K562 (cell line): ENCODE measurements around the gene BTRC. TPM values are rescaled to one million over a fixed set of nuclear protein-coding genes. Genes with fewer than 3 reads are reported as not detected.

Source experiments
- ATAC-seq: fragments of 200-7000 bp; cut with Tn5 transposase; 3 replicates; pipeline ENCODE4 v1.9.1; 2020; ENCODE audit warnings: moderate library complexity
- BruUV-seq: library from RNA; stranded (reverse); fragments of 400-500 nt; replicated peaks from 2 replicates; lab custom pipeline; 2021; lab: Mats Ljungman, UMichigan
- CTCF ChIA-PET: fragments of 300-600 bp; formaldehyde crosslinking; extraction: SDS; loops from one replicate; lab custom pipeline; 2021; ENCODE audit warnings: low intra/inter-chr PET ratio; lab: Yijun Ruan, JAX
- POLR2A ChIA-PET: fragments of 300-600, 350-650 bp; sonication (Branson Sonifier 250); formaldehyde crosslinking; extraction: SDS; loops from one replicate; lab custom pipeline; 2021; ENCODE audit warnings: antibody characterized with exemption, inconsistent platforms; lab: Yijun Ruan, JAX
- DNase-seq, 4 experiments: peaks; one replicate each; pipeline versions ENCODE4 v3.0.0 to v3.0.0-alpha.2; 2011 to 2018; ENCODE audit warnings: low spot score in 3 of 4, mixed read lengths in 3 of 4; ENCODE audit errors: extremely low read depth in 1 of 4
- FAIRE-seq: peaks from 2 replicates; lab custom pipeline; 2011; peaks lifted over from hg19 to GRCh38; lab: Jason Lieb, UNC
- H2AFZ ChIP-seq: 2 replicates; pipeline ENCODE4 v1.6.0; 2011; ENCODE audit warnings: low read depth, low read length, control low read depth, inconsistent platforms
- H3K27ac ChIP-seq: fragments of 200-600 bp; 3 replicates; pipeline ENCODE4 v1.8.0; 2011; ENCODE audit warnings: low read depth, mild to moderate bottlenecking, control low read depth, inconsistent platforms, low read length, moderate library complexity, mixed read lengths; ENCODE audit errors: extremely low read depth
- H3K27me3 ChIP-seq, 2 experiments: fragments of 300-600 bp in 1 of 2; 2 replicates in 1 of 2; 3 replicates in 1 of 2; pipeline versions ENCODE4 v1.6.0 to v1.8.0; 2011; ENCODE audit warnings: inconsistent platforms in 2 of 2, low read length in 2 of 2, mild to moderate bottlenecking in 1 of 2, mixed read lengths in 1 of 2, moderate library complexity in 1 of 2; ENCODE audit not compliant: control insufficient read depth in 2 of 2, insufficient read depth in 2 of 2
- H3K36me3 ChIP-seq: fragments of 300-600 bp; 3 replicates; pipeline ENCODE4 v1.8.0; 2011; ENCODE audit warnings: mild to moderate bottlenecking, low read length, inconsistent platforms; ENCODE audit not compliant: control insufficient read depth, insufficient read depth
- H3K4me1 ChIP-seq, 2 experiments: fragments of 200-600 bp in 1 of 2; replicated peaks in 1 of 2; 2 replicates in 1 of 2; 3 replicates in 1 of 2; pipeline versions ENCODE4 v1.5.1 to v1.8.0; 2011; ENCODE audit warnings: inconsistent platforms in 2 of 2, low read length in 2 of 2, mild to moderate bottlenecking in 1 of 2, mixed read lengths in 1 of 2, moderate library complexity in 1 of 2; ENCODE audit not compliant: control insufficient read depth in 2 of 2, insufficient read depth in 2 of 2
- H3K4me2 ChIP-seq: 2 replicates; pipeline ENCODE4 v1.6.1; 2011; ENCODE audit warnings: low read length, control low read depth, inconsistent platforms, mixed read lengths; ENCODE audit not compliant: insufficient read depth
- H3K4me3 ChIP-seq: fragments of 200-600 bp; sonication (generic), shearing (Covaris generic); 2 replicates; pipeline ENCODE4 v1.5.1; 2016; ENCODE audit warnings: control low read depth, inconsistent platforms
- H3K79me2 ChIP-seq: fragments of 200-600 bp; 3 replicates; pipeline ENCODE4 v1.8.0; 2011; ENCODE audit warnings: low read length, inconsistent platforms; ENCODE audit not compliant: control insufficient read depth, insufficient read depth
- H3K9ac ChIP-seq, 2 experiments: 2 replicates each; pipeline versions ENCODE4 v1.6.0 to v1.6.1; 2011; ENCODE audit warnings: low read depth in 2 of 2, low read length in 2 of 2, control low read depth in 1 of 2, inconsistent platforms in 1 of 2, mild to moderate bottlenecking in 1 of 2, mixed read lengths in 1 of 2; ENCODE audit not compliant: insufficient read depth in 1 of 2
- H3K9me1 ChIP-seq: one replicate; pipeline ENCODE4 v1.6.0; 2011; ENCODE audit warnings: inconsistent platforms, mild to moderate bottlenecking, low read length, moderate library complexity; ENCODE audit not compliant: control insufficient read depth, insufficient read depth
- H3K9me3 ChIP-seq: replicated peaks from 2 replicates; pipeline ENCODE4 v1.5.1; 2011; ENCODE audit warnings: low read depth, low read length, inconsistent platforms; ENCODE audit not compliant: control insufficient read depth, insufficient read depth
- H4K20me1 ChIP-seq: replicated peaks from 2 replicates; pipeline ENCODE4 v1.6.1; 2011; ENCODE audit warnings: low read length, inconsistent platforms, mixed read lengths; ENCODE audit not compliant: control insufficient read depth, insufficient read depth
- GTF2F1 ChIP-seq: IDR thresholded peaks from 2 replicates; pipeline ENCODE4 v1.6.1; 2011; ENCODE audit warnings: low read depth, low read length, improper control_type of control experiment
- MYBL2 ChIP-seq, 2 experiments: fragments of 450-650 bp in 1 of 2; sonication (generic) in 1 of 2; formaldehyde crosslinking in 1 of 2; IDR thresholded peaks; 2 replicates each; pipeline versions ENCODE4 v1.6.1 to v1.8.1; 2017 to 2022; ENCODE audit warnings: borderline replicate concordance in 1 of 2, inconsistent platforms in 1 of 2, low read depth in 1 of 2, mild to moderate bottlenecking in 1 of 2, missing genetic modification reagents in 1 of 2, moderate library complexity in 1 of 2
- SAFB ChIP-seq: fragments of 200-400 bp; formaldehyde crosslinking; IDR thresholded peaks from 2 replicates; pipeline ENCODE4 v1.6.1; 2017; ENCODE audit warnings: low read depth, low read length, borderline replicate concordance
- SRSF3 ChIP-seq: fragments of 200-400 bp; formaldehyde crosslinking; IDR thresholded peaks from 2 replicates; pipeline ENCODE4 v1.6.1; 2016; ENCODE audit warnings: mild to moderate bottlenecking, low read length, moderate library complexity; ENCODE audit not compliant: insufficient read depth
- ZNF57 ChIP-seq: fragments of 450-650 bp; formaldehyde crosslinking; IDR thresholded peaks from 2 replicates; pipeline ENCODE4 v1.4.0; 2020; ENCODE audit warnings: mild to moderate bottlenecking, moderate library complexity
- WGBS: fragments of 100-300 bp; shearing (Covaris generic); methylation state at CpG from one replicate; pipeline ENCODE4 v1.1.6; 2016; ENCODE audit warnings: low coverage, mixed read lengths; ENCODE audit not compliant: insufficient coverage; ENCODE audit errors: missing lambda C conversion rate; 5-methylcytosine and 5-hydroxymethylcytosine counted together
- in situ Hi-C: fragments of 300-500 bp; cut with MboI; formaldehyde crosslinking; loops from 4 replicates; pipeline ENCODE4 v1.15.0; 2018; ENCODE audit warnings: inconsistent platforms, mixed read lengths
- intact Hi-C: fragments of 100-400 bp; cut with micrococcal nuclease; formaldehyde crosslinking; loops from 2 replicates; pipeline ENCODE4 v1.14.2; 2022
- polyA plus RNA-seq, 8 experiments: library from polyadenylated mRNA; depleted of rRNA in 4 of 8; stranded (reverse) in 5 of 8; unstranded in 3 of 8; fragments of >200 nt; fragmentation: Nextera tagmentation in 2 of 8; fragmentation: Illumina TruSeq in 1 of 8; extraction: Ambion mirVana in 2 of 8; extraction: Trizol in 1 of 8; gene quantifications; 2 replicates each; pipeline versions ENCODE4 v1.2.1 to v1.2.3, GENCODE V29; 2011 to 2014; ENCODE audit warnings: inconsistent platforms in 1 of 8, missing spikeins in 1 of 8
- total RNA-seq, 7 experiments: library from RNA; depleted of rRNA in 6 of 7; stranded (reverse); fragments of >200 nt in 6 of 7; fragmentation: Illumina TruSeq in 2 of 7; extraction: Trizol in 2 of 7; gene quantifications; 2 replicates each; pipeline versions ENCODE4 v1.2.1 to v1.2.3, GENCODE V29; 2011 to 2021; ENCODE audit warnings: low replicate concordance in 1 of 7
- TF ChIP-seq, protein P1 (sequence below): sonication (generic); formaldehyde crosslinking; IDR thresholded peaks from 2 replicates; pipeline ENCODE4 v1.9.0; 2022; ENCODE audit warnings: mild to moderate bottlenecking, missing genetic modification reagents
- TF ChIP-seq, protein P2 (sequence below): fragments of 450-650 bp; IDR thresholded peaks from 2 replicates; pipeline ENCODE4 v1.6.1; 2016; ENCODE audit warnings: low read depth
- TF ChIP-seq, protein P3 (sequence below), 2 experiments: fragments of 150-350 bp in 1 of 2; IDR thresholded peaks; 2 replicates each; pipeline ENCODE4 v1.6.1; 2012 to 2016; ENCODE audit warnings: low read depth in 2 of 2, low read length in 2 of 2, mild to moderate bottlenecking in 1 of 2, moderate library complexity in 1 of 2

BTRC gene
- total and polyA plus RNA-seq, 9 of the 15 experiments (the other 6 are each of a cell fraction or from before 2014, with no cell fraction given) = 1.6 to 15.4 (median 7.0) TPM

DNA sequence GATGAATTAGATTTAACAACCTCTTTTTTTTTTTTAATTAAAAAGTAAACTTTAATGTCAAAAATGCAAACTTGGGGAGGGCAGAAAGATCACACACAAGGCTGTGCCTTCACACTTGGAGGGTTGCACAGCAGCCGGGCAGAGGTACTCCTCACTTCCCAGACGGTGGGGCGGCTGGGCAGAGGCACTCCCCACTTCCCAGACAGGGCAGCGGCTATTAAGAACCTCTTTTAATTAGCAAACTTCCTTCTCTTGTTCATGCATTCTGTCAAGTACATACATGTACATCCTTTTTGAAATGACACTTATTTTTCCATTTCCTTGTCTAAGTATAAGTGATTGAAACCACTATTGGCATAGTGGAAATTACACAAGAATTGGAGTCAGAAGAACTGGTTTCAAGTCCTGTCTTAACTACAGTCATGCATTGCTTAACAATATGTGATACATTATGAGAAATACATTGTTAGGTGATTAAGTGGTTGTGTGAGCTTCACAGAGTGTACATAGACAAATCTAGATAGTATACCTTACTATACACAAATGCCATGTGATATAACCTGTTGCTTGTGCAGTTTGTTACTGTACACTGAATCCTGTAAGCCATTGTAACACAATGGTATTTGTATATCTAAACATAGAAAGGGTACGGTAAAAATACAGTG, 26.5 kb downstream of the BTRC start:
- Histone ChIP-seq H2AFZ (no peak overlapping the region), H3K9ac (no peak overlapping the region), H3K9me3 (no peaks in the 10 kb centered on the region), H3K27me3 (no peaks in the 10 kb centered on the region), H3K27ac (no peak overlapping the region), H3K9me1 (no peaks in the 10 kb centered on the region), H4K20me1 (no peaks in the 10 kb centered on the region), H3K4me1 (no peaks in the 10 kb centered on the region), H3K4me2 (no peak overlapping the region), H3K4me3 (no peak overlapping the region), H3K36me3 (no peaks in the 10 kb centered on the region), H3K79me2 (no peaks in the 10 kb centered on the region; the same call in 2 of the 3 replicates)
- intact Hi-C loops (no loop called here), in situ Hi-C loops (no loop called here)
- FAIRE-seq (no peak), ATAC-seq (no peak), DNase-seq (no peak)
- CTCF ChIA-PET = no interaction called here
- no TSS peak for BruUV-seq
- WGBS = 44% methylated on average over 3 of the region's 5 CpGs
- POLR2A ChIA-PET = interaction anchor here (1.2 kb wide), 1 partner anchor 59 kb away, joined by 3 read pairs; no protein-coding TSS in a partner anchor
- TF ChIP-seq ZNF57 (CRISPR knock-in tag) = no peak
- TF ChIP-seq, protein P1, sequence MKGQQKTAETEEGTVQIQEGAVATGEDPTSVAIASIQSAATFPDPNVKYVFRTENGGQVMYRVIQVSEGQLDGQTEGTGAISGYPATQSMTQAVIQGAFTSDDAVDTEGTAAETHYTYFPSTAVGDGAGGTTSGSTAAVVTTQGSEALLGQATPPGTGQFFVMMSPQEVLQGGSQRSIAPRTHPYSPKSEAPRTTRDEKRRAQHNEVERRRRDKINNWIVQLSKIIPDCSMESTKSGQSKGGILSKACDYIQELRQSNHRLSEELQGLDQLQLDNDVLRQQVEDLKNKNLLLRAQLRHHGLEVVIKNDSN (CRISPR knock-in tag) = no peak
- TF ChIP-seq GTF2F1 = no peak
- no peak for TF ChIP-seq SRSF3
- TF ChIP-seq, protein P2, sequence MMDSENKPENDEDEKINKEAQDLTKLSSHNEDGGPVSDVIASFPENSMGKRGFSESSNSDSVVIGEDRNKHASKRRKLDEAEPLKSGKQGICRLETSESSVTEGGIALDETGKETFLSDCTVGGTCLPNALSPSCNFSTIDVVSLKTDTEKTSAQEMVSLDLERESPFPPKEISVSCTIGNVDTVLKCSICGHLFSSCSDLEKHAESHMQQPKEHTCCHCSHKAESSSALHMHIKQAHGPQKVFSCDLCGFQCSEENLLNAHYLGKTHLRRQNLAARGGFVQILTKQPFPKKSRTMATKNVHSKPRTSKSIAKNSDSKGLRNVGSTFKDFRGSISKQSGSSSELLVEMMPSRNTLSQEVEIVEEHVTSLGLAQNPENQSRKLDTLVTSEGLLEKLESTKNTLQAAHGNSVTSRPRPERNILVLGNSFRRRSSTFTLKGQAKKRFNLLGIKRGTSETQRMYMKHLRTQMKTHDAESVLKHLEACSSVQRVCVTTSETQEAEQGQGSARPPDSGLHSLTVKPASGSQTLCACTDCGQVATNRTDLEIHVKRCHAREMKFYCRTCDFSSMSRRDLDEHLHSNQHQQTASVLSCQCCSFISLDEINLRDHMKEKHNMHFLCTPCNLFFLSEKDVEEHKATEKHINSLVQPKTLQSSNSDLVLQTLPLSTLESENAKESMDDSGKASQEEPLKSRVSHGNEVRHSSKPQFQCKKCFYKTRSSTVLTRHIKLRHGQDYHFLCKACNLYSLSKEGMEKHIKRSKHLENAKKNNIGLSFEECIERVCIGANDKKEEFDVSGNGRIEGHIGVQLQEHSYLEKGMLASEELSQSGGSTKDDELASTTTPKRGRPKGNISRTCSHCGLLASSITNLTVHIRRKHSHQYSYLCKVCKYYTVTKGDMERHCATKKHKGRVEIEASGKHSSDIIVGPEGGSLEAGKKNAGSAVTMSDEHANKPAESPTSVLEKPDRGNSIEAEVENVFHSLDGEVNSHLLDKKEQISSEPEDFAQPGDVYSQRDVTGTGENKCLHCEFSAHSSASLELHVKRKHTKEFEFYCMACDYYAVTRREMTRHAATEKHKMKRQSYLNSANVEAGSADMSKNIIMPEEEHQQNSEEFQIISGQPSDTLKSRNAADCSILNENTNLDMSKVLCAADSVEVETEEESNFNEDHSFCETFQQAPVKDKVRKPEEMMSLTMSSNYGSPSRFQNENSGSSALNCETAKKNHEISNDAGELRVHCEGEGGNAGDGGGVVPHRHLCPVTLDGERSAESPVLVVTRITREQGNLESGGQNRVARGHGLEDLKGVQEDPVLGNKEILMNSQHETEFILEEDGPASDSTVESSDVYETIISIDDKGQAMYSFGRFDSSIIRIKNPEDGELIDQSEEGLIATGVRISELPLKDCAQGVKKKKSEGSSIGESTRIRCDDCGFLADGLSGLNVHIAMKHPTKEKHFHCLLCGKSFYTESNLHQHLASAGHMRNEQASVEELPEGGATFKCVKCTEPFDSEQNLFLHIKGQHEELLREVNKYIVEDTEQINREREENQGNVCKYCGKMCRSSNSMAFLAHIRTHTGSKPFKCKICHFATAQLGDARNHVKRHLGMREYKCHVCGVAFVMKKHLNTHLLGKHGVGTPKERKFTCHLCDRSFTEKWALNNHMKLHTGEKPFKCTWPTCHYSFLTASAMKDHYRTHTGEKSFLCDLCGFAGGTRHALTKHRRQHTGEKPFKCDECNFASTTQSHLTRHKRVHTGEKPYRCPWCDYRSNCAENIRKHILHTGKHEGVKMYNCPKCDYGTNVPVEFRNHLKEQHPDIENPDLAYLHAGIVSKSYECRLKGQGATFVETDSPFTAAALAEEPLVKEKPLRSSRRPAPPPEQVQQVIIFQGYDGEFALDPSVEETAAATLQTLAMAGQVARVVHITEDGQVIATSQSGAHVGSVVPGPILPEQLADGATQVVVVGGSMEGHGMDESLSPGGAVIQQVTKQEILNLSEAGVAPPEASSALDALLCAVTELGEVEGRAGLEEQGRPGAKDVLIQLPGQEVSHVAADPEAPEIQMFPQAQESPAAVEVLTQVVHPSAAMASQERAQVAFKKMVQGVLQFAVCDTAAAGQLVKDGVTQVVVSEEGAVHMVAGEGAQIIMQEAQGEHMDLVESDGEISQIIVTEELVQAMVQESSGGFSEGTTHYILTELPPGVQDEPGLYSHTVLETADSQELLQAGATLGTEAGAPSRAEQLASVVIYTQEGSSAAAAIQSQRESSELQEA = no peak
- no peak for TF ChIP-seq SAFB
- TF ChIP-seq, protein P3, sequence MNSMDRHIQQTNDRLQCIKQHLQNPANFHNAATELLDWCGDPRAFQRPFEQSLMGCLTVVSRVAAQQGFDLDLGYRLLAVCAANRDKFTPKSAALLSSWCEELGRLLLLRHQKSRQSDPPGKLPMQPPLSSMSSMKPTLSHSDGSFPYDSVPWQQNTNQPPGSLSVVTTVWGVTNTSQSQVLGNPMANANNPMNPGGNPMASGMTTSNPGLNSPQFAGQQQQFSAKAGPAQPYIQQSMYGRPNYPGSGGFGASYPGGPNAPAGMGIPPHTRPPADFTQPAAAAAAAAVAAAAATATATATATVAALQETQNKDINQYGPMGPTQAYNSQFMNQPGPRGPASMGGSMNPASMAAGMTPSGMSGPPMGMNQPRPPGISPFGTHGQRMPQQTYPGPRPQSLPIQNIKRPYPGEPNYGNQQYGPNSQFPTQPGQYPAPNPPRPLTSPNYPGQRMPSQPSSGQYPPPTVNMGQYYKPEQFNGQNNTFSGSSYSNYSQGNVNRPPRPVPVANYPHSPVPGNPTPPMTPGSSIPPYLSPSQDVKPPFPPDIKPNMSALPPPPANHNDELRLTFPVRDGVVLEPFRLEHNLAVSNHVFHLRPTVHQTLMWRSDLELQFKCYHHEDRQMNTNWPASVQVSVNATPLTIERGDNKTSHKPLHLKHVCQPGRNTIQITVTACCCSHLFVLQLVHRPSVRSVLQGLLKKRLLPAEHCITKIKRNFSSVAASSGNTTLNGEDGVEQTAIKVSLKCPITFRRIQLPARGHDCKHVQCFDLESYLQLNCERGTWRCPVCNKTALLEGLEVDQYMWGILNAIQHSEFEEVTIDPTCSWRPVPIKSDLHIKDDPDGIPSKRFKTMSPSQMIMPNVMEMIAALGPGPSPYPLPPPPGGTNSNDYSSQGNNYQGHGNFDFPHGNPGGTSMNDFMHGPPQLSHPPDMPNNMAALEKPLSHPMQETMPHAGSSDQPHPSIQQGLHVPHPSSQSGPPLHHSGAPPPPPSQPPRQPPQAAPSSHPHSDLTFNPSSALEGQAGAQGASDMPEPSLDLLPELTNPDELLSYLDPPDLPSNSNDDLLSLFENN (IDR thresholded peaks at IDR 0.05; ENCODE audit: low read depth in 2 of 2, low read length in 2 of 2) = no peak
- TF ChIP-seq MYBL2 (IDR thresholded peaks at IDR 0.05; ENCODE audit: low read depth) = no peak
- no peak for TF ChIP-seq MYBL2 (CRISPR knock-in tag; IDR thresholded peaks at IDR 0.05; ENCODE audit: borderline replicate concordance)
